GM18951 (cell line): Measurements from ENCODE around the gene LGALS7B.

ENCODE experiments used
- POLR2A ChIP-seq: IDR thresholded peaks from 4 replicates; pipeline ENCODE4 v1.6.1; 2011; ENCODE audit warnings: mild to moderate bottlenecking; ENCODE audit not compliant: insufficient read length, insufficient read depth; ENCODE audit errors: extremely low read depth
- in situ Hi-C: fragments of 300-500 bp; cut with MboI; formaldehyde crosslinking; loops from one replicate; pipeline ENCODE4 v1.12.0; 2022; ENCODE audit warnings: low sequenced_read_pairs, mixed read lengths, inconsistent platforms; ENCODE audit not compliant: unreplicated experiment

The LGALS7B gene

DNA sequence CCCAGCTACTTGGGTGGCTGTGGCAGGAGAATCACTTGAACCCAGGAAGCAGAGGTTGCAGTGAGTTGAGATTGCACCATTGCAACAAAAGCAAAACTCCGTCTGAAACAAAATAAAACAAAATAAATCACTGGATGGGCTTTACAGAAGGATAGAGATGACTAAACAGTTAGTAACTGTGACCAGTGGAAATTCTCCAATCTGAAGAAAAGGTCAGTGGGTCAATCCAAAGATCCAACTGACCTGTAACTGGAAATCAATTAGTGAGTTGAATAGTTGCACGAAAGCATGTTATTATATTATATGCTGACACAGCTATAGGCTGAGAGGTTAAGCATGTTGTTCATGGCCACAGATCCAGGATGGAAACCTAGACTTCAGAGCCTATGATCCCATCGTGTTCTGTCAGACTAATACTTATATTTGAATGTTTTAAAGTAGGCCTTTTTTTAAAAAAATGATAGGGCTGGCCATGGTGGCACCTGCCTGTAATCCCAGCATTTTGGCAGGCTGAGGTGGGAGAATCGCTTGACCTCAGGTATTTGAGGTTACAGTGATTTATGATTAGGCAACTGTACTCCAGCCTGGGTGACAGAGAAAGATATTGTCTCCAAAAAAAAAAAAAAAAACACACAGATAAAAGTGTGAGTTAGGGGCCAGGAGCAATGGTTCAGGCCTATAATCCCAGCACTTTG is 41.2 kb downstream of the LGALS7B start:
- TF ChIP-seq POLR2A, result no peak

DNA sequence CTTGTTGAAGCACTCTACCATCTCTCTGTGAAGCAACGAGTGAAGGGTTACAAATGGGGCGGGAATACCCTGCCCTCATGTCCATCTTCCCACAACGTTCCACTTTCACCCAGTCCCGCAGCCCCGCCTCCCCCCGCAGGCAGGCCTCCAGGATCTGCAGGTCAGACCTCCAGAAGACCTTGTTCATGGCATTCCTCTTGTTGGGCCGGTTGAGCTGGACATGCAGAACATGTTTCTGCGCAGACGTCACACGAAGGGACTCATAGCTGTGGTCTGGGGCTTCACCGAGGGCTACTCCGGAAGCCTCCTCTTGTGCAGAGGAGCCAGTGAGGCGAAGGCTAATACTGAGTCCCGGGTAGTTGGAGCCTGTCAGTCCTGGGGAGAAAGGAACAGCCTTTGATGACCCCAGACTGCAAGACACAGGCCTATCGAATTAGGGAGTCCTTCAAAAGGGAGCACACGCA is 42.2 kb downstream of the LGALS7B start:
- in situ Hi-C loops, result no loop called here
- TF ChIP-seq POLR2A, result no peak

More for the DNA sequence above, 41.2 kb downstream of the LGALS7B start:
- in situ Hi-C loops, result no loop called here

DNA sequence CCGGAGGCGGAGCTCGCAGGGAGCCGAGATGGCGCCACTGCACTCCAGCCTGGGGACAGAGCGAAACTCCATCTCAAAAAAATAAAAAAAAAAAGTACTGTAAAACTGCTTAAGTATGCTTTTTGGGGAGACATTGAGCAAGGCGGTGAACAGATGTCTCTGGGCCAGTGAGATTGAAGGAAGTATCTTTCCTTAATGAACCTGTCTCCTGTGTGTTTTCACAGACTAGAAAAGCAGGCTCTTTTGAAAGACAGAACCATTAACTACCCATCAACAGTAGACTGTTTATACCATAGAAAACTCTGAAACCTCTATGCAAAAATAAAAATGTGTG is 44.1 kb downstream of the LGALS7B start:
- in situ Hi-C loops, result no loop called here
- no peak for TF ChIP-seq POLR2A

DNA sequence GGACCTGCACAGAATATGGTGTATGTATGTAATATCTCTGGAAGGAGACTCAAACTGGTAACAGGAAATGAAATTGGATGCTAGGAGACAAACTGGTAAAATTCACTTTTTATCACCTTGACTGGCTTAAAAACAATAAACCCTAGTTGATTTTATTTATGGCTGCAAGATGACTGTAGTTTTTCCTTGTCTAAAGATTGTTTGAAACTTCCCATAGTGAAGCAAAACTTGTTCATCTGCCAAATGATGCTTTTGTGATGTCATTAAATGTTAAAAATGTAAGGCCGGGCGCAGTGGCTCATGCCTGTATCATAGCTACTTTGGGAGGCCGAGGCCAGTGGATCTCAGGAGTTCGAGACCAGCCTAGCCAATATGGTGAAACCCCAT is 45.1 kb downstream of the LGALS7B start:
- TF ChIP-seq POLR2A, result no peak
- in situ Hi-C loops, result no loop called here

DNA sequence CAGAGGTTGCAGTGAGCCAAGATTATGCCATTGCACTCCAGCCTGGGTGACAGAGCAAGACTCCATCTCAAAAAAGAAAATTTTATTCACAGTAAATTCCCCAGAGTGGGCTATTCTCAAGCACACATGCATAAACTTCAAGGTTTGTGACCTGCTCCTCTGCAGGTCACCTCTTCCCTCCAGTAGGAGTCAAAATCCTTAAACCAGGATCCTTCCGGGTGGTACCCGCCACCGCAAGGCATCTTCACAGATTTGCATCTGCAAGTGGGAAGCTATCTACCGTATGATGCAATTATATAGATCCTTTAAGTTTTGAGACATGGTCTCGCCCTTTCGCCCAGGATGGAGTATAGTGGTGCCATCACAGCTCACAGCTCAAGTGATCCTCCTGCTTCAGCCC is 45.6 kb downstream of the LGALS7B start:
- no peak for TF ChIP-seq POLR2A
- in situ Hi-C loops, result no loop called here

DNA sequence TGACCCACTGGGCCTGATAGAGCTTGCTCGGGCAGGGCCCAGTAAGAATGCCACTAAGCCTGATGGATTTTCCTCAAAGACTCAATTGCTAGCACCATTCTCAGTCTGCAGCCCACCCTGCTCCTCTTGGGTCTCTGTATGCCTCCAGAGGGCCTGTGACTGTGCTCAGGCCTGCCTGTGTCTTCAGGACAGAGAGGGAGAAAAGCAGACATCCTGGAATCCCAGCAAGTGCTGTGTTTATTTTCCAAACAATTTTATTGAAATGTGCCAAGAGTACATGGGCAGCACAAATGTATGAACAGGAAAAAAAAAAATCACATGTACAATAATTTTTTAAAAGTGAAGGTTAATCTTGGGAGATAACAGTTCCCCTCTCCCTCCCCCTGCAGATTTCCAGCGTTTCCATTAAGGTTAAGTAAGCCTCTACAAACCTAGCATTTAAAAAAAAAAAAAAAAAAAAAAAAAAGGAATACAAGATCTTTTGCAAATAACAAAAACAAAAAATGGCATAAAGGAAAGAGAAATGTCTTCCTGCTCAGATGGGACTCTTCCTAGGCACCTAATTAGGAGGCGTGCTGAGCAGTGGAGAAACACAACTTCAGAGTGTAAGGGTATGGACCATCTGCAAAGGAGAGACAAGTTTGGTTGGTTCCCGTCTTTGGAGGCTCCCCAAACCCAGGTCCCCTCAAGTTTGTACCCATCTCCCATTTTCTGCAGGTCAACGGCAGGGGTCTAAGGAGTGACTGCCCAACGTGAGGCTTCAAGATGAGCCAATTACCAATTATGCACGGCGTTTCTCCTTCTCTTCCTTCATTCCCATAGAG is 47.4 kb downstream of the LGALS7B start:
- TF ChIP-seq POLR2A, result no peak
- in situ Hi-C loops, result no loop called here

- in situ Hi-C loops, result no loop called here
Observed at GRCh38 chr19:38836983-38837626, 48.1 kb downstream of the LGALS7B start.

GRCh38 chr19:38837656-38838121 is 48.7 kb downstream of the LGALS7B start:
- in situ Hi-C loops, result no loop called here

More at GRCh38 chr19:38836983-38837626, 48.1 kb downstream of the LGALS7B start:
- TF ChIP-seq POLR2A, result no peak

GRCh38 chr19:38838208-38838985 is 49.4 kb downstream of the LGALS7B start:
- in situ Hi-C loops, result no loop called here
- no peak for TF ChIP-seq POLR2A

More at GRCh38 chr19:38837656-38838121, 48.7 kb downstream of the LGALS7B start:
- TF ChIP-seq POLR2A, result no peak

- in situ Hi-C loops, result no loop called here
- TF ChIP-seq POLR2A, result no peak
Observed at GRCh38 chr19:38838986-38839761, 50.2 kb downstream of the LGALS7B start.

- TF ChIP-seq POLR2A, result no peak
- in situ Hi-C loops, result no loop called here
Observed at GRCh38 chr19:38839816-38840582, 51.0 kb downstream of the LGALS7B start.
